PFSK-1 (cell line): ENCODE measurements around the gene FAM171A1.

Experiments
- FOXP2 ChIP-seq: optimal IDR thresholded peaks from 2 replicates; pipeline ENCODE3; 2011; ENCODE audit warnings: borderline replicate concordance, control low read depth, inconsistent platforms; ENCODE audit not compliant: insufficient read depth; ENCODE audit errors: extremely low read length, extremely low read depth
- POLR2AphosphoS5 ChIP-seq: IDR thresholded peaks from 2 replicates; pipeline ENCODE4 v1.6.1; 2012; ENCODE audit warnings: low read depth, mild to moderate bottlenecking, control low read depth, low read length, moderate library complexity
- SIN3A ChIP-seq: IDR thresholded peaks from 2 replicates; pipeline ENCODE4 v1.6.1; 2012; ENCODE audit warnings: mild to moderate bottlenecking, low read length, moderate library complexity, borderline replicate concordance; ENCODE audit not compliant: insufficient read depth
- TAF1 ChIP-seq: IDR thresholded peaks from 2 replicates; pipeline ENCODE4 v1.6.1; 2012; ENCODE audit warnings: low read length, control low read depth, borderline replicate concordance; ENCODE audit not compliant: insufficient read depth
- TF ChIP-seq, protein P1 (sequence below), 2 experiments: IDR thresholded peaks; 2 replicates each; pipeline versions ENCODE4 v1.6.1 to v1.8.0; 2011 to 2012; ENCODE audit warnings: low read depth in 2 of 2, low read length in 2 of 2, control low read depth in 1 of 2, inconsistent platforms in 1 of 2, mild to moderate bottlenecking in 1 of 2, moderate library complexity in 1 of 2; ENCODE audit not compliant: insufficient read depth in 1 of 2

The FAM171A1 gene

GRCh38 chr10:15364001-15364400 is 7.1 kb downstream of the FAM171A1 start:
- no peak for TF ChIP-seq SIN3A
- no peak for TF ChIP-seq TAF1
- TF ChIP-seq, protein P1, sequence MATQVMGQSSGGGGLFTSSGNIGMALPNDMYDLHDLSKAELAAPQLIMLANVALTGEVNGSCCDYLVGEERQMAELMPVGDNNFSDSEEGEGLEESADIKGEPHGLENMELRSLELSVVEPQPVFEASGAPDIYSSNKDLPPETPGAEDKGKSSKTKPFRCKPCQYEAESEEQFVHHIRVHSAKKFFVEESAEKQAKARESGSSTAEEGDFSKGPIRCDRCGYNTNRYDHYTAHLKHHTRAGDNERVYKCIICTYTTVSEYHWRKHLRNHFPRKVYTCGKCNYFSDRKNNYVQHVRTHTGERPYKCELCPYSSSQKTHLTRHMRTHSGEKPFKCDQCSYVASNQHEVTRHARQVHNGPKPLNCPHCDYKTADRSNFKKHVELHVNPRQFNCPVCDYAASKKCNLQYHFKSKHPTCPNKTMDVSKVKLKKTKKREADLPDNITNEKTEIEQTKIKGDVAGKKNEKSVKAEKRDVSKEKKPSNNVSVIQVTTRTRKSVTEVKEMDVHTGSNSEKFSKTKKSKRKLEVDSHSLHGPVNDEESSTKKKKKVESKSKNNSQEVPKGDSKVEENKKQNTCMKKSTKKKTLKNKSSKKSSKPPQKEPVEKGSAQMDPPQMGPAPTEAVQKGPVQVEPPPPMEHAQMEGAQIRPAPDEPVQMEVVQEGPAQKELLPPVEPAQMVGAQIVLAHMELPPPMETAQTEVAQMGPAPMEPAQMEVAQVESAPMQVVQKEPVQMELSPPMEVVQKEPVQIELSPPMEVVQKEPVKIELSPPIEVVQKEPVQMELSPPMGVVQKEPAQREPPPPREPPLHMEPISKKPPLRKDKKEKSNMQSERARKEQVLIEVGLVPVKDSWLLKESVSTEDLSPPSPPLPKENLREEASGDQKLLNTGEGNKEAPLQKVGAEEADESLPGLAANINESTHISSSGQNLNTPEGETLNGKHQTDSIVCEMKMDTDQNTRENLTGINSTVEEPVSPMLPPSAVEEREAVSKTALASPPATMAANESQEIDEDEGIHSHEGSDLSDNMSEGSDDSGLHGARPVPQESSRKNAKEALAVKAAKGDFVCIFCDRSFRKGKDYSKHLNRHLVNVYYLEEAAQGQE (IDR thresholded peaks at IDR 0.05; ENCODE audit: insufficient read depth in 1 of 2, low read depth in 2 of 2, low read length in 2 of 2) = no peak
- TF ChIP-seq POLR2AphosphoS5 = no peak
- no peak for TF ChIP-seq FOXP2

- no peak for TF ChIP-seq FOXP2
- TF ChIP-seq, protein P1 (IDR thresholded peaks at IDR 0.05; ENCODE audit: insufficient read depth in 1 of 2, low read depth in 2 of 2, low read length in 2 of 2) = no peak
- TF ChIP-seq POLR2AphosphoS5 = no peak
- TF ChIP-seq SIN3A = no peak
- no peak for TF ChIP-seq TAF1
These were observed 8.1 kb downstream of the FAM171A1 start for GRCh38 chr10:15363031-15363430.

DNA sequence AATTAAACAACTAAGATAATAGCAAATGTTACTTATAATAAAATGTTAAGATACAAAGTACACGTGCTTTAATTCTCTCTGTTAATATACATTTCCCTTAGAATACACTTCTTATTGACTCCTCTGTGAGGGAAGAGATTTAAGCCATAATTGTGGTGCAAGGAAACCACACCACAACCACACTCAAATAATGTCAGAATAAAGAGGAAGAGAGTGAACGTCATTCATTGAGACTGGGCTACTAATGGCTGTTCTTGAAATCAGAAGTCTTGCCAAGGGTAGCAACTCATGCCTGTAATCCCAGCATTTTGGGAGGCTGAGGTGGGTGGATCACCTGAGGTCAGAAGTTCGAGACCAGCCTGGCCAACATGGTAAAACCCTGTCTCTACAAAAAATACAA is 10.0 kb downstream of the FAM171A1 start:
- TF ChIP-seq, protein P1 (IDR thresholded peaks at IDR 0.05; ENCODE audit: insufficient read depth in 1 of 2, low read depth in 2 of 2, low read length in 2 of 2) = no peak
- TF ChIP-seq FOXP2 (no peak), TAF1 (no peak), SIN3A (no peak), POLR2AphosphoS5 (no peak)

DNA sequence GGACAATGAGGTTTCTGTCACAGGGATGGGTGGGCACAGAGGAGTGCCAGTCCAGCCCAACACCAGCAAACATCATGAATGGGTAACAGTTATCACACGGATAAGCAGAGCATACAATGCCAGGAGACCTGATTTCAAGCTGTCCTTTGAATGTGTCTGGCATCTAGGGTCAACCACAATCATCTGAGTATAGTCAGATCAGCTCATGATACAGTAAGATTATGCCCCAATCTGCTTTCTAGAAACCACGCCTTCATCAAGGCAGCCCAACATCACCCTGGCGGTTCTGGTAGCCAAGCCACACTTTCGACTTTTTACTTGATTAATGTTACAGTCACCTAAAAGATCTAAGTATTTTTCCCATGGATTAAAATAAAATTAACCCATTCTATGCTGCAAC is 10.5 kb downstream of the FAM171A1 start:
- TF ChIP-seq SIN3A (no peak), FOXP2 (no peak)

- no peak for TF ChIP-seq POLR2AphosphoS5
- TF ChIP-seq SIN3A = no peak
- TF ChIP-seq FOXP2 = no peak
- no peak for TF ChIP-seq TAF1
- TF ChIP-seq, protein P1 (IDR thresholded peaks at IDR 0.05; ENCODE audit: insufficient read depth in 1 of 2, low read depth in 2 of 2, low read length in 2 of 2) = no peak
These were observed 17.5 kb downstream of the FAM171A1 start for GRCh38 chr10:15353471-15354017.
